Type B pancreatic cell (in vitro differentiated cells): ENCODE data around the gene CARD8. TPM values are rescaled to one million over a fixed set of nuclear protein-coding genes. Genes with fewer than 3 reads are reported as not detected.

Experiments used
- DNase-seq: peaks from one replicate; pipeline ENCODE4 v3.0.0; 2021; ENCODE audit warnings: mixed read lengths; ENCODE audit not compliant: unreplicated experiment; ENCODE audit errors: extremely low spot score
- H3K27ac Mint-ChIP-seq: 2 replicates; pipeline ENCODE4 v1.8.0; 2021; ENCODE audit warnings: mild to moderate bottlenecking, mixed read lengths
- H3K27me3 Mint-ChIP-seq: 2 replicates; pipeline ENCODE4 v1.8.0; 2021; ENCODE audit warnings: mixed read lengths
- H3K36me3 Mint-ChIP-seq: 2 replicates; pipeline ENCODE4 v1.8.0; 2021; ENCODE audit warnings: mixed read lengths
- H3K4me1 Mint-ChIP-seq: one replicate; pipeline ENCODE4 v1.8.0; 2021; ENCODE audit warnings: mixed read lengths; ENCODE audit not compliant: unreplicated experiment
- H3K4me3 Mint-ChIP-seq: 2 replicates; pipeline ENCODE4 v1.8.0; 2021; ENCODE audit warnings: mild to moderate bottlenecking, mixed read lengths
- H3K9me3 Mint-ChIP-seq: 2 replicates; pipeline ENCODE4 v1.8.0; 2021; ENCODE audit warnings: mixed read lengths
- total RNA-seq: library from RNA; stranded (reverse); gene quantifications from 2 replicates; pipeline ENCODE4 v1.2.1, GENCODE V29; 2021; ENCODE audit warnings: low replicate concordance
- TF ChIP-seq, protein P1 (sequence below): fragments of 200-600 bp; sonication (generic); conservative IDR thresholded peaks from 2 replicates; pipeline ENCODE4 v1.5.0; 2021; ENCODE audit warnings: antibody characterized with exemption, mild to moderate bottlenecking

Gene CARD8
- total RNA-seq, 1 donor from 2014 or later, result 50.4 TPM

DNA sequence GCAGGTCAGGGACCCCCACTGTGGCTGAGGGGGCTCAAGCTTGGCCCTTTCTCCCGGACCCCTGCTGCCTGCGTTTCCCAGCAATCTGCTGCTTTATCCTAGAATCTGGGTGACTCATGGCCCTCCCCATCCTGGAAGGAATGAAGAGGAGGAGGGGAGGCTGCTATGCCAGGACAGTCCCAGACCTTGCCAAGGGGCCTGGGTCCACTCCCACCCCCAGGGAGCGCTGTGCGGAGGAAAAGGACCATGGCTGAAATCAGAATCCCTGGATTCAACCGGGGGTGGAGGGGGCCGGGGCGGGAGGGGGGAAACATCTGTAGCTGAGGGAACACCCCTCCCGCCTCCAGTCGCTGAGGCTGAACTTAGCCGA is 34.7 kb upstream of the CARD8 start:
- H3K9me3 Mint-ChIP-seq, result peaks cover 11% of the 10 kb centered on the region
- H3K4me1 Mint-ChIP-seq, result no peaks in the 10 kb centered on the region
- H3K27me3 Mint-ChIP-seq, result peaks cover 7% of the 10 kb centered on the region
- no peak overlapping the region for H3K27ac Mint-ChIP-seq
- no peak overlapping the region for H3K4me3 Mint-ChIP-seq
- DNase-seq, result no peak
- TF ChIP-seq, protein P1, sequence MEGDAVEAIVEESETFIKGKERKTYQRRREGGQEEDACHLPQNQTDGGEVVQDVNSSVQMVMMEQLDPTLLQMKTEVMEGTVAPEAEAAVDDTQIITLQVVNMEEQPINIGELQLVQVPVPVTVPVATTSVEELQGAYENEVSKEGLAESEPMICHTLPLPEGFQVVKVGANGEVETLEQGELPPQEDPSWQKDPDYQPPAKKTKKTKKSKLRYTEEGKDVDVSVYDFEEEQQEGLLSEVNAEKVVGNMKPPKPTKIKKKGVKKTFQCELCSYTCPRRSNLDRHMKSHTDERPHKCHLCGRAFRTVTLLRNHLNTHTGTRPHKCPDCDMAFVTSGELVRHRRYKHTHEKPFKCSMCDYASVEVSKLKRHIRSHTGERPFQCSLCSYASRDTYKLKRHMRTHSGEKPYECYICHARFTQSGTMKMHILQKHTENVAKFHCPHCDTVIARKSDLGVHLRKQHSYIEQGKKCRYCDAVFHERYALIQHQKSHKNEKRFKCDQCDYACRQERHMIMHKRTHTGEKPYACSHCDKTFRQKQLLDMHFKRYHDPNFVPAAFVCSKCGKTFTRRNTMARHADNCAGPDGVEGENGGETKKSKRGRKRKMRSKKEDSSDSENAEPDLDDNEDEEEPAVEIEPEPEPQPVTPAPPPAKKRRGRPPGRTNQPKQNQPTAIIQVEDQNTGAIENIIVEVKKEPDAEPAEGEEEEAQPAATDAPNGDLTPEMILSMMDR, result peak; percentile 50
- peaks cover 19% of the 10 kb centered on the region for H3K36me3 Mint-ChIP-seq

DNA sequence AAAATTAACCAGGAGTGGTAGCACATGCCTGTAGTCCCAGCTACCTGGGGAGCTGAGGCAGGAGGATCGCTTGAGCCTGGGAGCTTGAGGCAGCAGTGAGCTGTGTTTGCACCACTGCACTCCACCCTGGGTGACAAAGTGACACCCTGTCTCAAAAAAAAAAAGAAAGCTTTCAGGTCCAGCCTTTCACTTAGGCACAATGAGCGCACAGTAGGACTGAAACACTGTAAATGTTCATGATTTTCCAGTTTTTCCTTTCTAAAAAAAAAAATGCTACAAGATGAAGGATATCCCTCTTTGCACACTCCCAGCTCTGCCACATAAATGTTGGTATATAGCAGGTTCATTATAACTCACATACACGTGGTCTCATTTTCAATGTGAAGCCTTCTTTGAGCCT is 32.0 kb upstream of the CARD8 start:
- Mint-ChIP-seq H3K27me3 (peaks cover 7% of the 10 kb centered on the region), H3K36me3 (peaks cover 37% of the 10 kb centered on the region), H3K9me3 (peaks cover 15% of the 10 kb centered on the region), H3K4me1 (peaks cover 6% of the 10 kb centered on the region), H3K4me3 (no peak overlapping the region), H3K27ac (no peak overlapping the region)
- TF ChIP-seq, protein P1, result no peak
- no peak for DNase-seq

DNA sequence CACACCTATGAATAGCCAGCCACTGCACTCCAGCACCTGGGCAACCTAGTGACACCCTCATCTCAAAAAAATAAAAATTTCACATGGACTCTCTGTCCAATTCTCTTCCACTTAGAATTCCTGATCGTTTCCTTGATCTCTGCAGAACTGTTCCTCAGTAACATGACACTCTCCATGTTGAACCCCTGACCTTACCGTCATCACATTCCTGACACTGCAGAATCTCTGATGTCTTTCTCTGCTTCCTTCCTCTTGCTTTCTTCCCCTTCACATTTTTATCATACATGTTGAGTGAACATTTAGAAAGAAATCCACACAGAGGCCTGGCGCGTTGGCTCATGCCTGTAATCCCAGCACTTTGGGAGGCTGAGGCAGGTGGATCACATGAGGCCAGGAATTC is 29.2 kb upstream of the CARD8 start:
- Mint-ChIP-seq H3K4me1 (peaks cover 6% of the 10 kb centered on the region), H3K4me3 (no peak overlapping the region), H3K9me3 (peaks cover 15% of the 10 kb centered on the region), H3K27ac (no peak overlapping the region), H3K36me3 (peaks cover 37% of the 10 kb centered on the region), H3K27me3 (no peaks in the 10 kb centered on the region)
- no peak for DNase-seq
- TF ChIP-seq, protein P1, result no peak

DNA sequence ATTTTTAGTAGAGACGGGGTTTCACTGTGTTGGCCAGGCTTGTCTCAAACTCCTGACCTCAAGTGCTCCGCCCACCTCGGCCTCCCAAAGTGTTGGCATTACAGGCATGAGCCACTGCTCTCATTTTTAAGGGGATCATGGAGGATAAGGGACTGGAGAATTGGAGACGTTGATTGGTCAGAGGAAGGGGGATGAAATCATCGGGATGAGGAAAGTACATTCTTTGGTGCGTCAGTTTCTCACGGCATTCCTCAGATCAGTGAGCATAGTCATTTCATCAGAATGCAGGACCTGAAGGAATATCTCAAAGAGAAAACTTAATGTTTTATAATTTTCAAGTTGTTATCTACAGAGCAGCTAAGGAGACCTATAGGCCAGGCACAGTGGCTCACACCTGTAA is 28.2 kb upstream of the CARD8 start:
- H3K9me3 Mint-ChIP-seq, result peaks cover 15% of the 10 kb centered on the region
- no peak overlapping the region for H3K27ac Mint-ChIP-seq
- TF ChIP-seq, protein P1, result no peak
- DNase-seq, result no peak
- peaks cover 37% of the 10 kb centered on the region for H3K36me3 Mint-ChIP-seq
- H3K4me1 Mint-ChIP-seq, result peaks cover 6% of the 10 kb centered on the region
- H3K4me3 Mint-ChIP-seq, result no peak overlapping the region
- no peaks in the 10 kb centered on the region for H3K27me3 Mint-ChIP-seq

DNA sequence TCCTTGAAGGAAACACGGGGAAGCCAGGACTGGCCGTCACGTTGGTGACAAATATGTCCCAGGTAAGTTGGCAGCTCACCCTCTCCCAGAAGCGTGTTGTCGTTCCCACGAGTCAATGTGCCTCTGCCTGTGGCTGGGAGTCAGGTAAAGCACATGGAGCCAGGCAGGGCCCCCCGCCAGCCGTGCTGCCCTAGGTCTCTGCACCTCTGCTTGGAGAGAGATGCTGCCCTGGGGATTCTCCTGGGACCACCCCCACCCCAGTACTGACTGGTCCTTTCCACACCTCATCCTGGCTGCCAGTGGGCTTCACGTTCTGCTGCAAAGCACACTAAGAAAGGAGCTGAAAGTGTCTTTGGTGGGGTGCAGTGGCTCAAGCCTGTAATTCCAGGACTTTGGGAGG is 24.0 kb upstream of the CARD8 start:
- Mint-ChIP-seq H3K9me3 (no peaks in the 10 kb centered on the region), H3K27me3 (no peaks in the 10 kb centered on the region), H3K36me3 (peaks cover 11% of the 10 kb centered on the region), H3K4me1 (peaks cover 6% of the 10 kb centered on the region), H3K27ac (no peak overlapping the region), H3K4me3 (no peak overlapping the region)
- TF ChIP-seq, protein P1, result no peak
- no peak for DNase-seq

DNA sequence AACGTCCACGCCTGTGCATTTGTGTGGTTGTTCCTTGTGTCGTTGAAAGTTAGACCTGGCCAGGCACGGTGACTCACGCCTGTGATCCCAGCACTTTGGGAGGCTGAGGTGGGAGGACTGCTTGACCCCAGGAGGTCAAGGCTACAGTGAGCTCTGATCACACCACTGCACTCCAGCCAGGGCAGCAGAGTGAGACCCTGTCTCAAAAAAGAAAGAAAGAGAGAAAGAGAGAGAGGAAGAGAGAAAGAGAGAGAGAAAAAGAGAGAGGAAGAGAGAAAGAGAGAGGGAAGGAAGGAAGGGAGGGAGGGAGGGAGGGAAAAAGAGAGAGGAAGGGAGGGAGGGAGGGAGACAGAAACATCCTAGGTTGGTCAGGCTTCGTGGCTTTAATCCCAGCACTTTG is 19.2 kb upstream of the CARD8 start:
- Mint-ChIP-seq H3K4me1 (peaks cover 11% of the 10 kb centered on the region), H3K36me3 (no peaks in the 10 kb centered on the region), H3K27me3 (no peaks in the 10 kb centered on the region), H3K9me3 (no peaks in the 10 kb centered on the region), H3K27ac (no peak overlapping the region), H3K4me3 (no peak overlapping the region)
- DNase-seq, result no peak
- TF ChIP-seq, protein P1, result no peak
